ENCODE measurements around the gene CLK4. TPM values are rescaled to one million over a fixed set of nuclear protein-coding genes. Genes with fewer than 3 reads are reported as not detected.

The CLK4 gene
- total RNA-seq, 1 donor from 2014 or later: 31.9 TPM

DNA sequence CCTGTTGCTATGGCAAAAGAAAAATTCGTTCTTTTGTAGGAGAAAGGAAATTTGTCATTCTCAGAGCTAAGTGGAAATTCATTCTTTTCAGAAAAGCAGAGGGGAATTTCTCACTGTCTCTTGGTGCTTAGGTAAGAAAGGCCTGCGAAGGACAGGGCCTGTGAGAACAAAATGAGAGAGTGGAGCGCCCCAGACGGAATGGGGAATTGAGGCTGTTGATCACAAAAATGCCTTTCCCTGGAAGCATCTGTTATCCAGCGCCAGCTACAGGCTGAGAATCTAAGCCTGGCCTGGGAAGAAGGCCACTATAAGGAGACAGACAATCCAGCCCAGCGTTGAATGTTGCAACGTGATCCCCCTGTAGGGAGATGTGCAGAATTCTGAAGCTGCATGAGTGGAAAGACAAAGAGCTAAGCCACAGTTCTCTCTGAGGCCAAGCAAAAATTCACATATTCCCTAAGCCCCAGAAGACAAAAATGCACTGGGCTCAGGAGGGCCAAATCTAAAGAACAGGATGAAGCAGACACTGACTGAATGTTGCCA lies 44.8 kb upstream of the CLK4 start:
- H3K27me3 ChIP-seq: no peaks in the 10 kb centered on the region
- no peak overlapping the region for H3K27ac ChIP-seq
- intact Hi-C loops (cut with DNase I): no loop called here
- no peak for DNase-seq (ENCODE audit: extremely low spot score in 2 of 2)
- no peak overlapping the region for H3K4me3 ChIP-seq
- H3K36me3 ChIP-seq: no peaks in the 10 kb centered on the region
- TF ChIP-seq, protein P1, sequence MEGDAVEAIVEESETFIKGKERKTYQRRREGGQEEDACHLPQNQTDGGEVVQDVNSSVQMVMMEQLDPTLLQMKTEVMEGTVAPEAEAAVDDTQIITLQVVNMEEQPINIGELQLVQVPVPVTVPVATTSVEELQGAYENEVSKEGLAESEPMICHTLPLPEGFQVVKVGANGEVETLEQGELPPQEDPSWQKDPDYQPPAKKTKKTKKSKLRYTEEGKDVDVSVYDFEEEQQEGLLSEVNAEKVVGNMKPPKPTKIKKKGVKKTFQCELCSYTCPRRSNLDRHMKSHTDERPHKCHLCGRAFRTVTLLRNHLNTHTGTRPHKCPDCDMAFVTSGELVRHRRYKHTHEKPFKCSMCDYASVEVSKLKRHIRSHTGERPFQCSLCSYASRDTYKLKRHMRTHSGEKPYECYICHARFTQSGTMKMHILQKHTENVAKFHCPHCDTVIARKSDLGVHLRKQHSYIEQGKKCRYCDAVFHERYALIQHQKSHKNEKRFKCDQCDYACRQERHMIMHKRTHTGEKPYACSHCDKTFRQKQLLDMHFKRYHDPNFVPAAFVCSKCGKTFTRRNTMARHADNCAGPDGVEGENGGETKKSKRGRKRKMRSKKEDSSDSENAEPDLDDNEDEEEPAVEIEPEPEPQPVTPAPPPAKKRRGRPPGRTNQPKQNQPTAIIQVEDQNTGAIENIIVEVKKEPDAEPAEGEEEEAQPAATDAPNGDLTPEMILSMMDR (IDR thresholded peaks at IDR 0.05): no peak
- TF ChIP-seq POLR2AphosphoS5 (IDR thresholded peaks at IDR 0.05; ENCODE audit: insufficient read depth in 1 of 2, low read depth in 1 of 2) (no peak), POLR2A (IDR thresholded peaks at IDR 0.05) (no peak)
- H3K9me3 ChIP-seq: no peaks in the 10 kb centered on the region
- no peaks in the 10 kb centered on the region for H3K4me1 ChIP-seq

DNA sequence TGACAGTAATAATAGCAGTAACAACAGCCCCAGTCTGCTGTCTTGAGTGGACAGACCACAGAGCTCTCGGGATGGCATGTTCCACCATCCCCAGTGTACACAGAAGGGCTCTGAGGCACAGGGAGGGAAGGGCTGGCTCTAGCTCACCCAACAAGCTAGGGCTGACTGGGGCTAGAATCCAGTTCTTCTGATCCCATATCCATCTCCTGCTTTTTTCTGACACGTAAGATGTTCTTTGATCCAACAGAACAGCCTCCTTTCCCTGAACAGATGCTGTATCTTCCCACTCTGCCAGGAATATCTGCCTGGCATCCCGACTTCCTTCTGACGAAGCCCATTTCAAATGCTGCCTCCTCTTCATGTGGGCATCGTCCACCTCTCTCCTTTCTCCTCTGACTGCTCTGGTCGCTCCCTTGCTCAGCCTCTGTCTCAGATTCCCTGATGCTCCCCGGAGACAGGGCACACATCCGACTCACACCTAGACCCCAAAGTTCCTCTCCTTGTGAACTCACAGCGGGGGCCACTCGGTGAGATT lies 43.6 kb upstream of the CLK4 start:
- H3K36me3 ChIP-seq: no peaks in the 10 kb centered on the region
- H3K27me3 ChIP-seq: no peaks in the 10 kb centered on the region
- no peaks in the 10 kb centered on the region for H3K9me3 ChIP-seq
- no peak overlapping the region for H3K27ac ChIP-seq
- no peak for DNase-seq (ENCODE audit: extremely low spot score in 2 of 2)
- no peaks in the 10 kb centered on the region for H3K4me1 ChIP-seq
- intact Hi-C loops (cut with DNase I): no loop called here
- no peak overlapping the region for H3K4me3 ChIP-seq
- no peak for TF ChIP-seq POLR2AphosphoS5 (IDR thresholded peaks at IDR 0.05; ENCODE audit: insufficient read depth in 1 of 2, low read depth in 1 of 2)
- TF ChIP-seq, protein P1 (IDR thresholded peaks at IDR 0.05): no peak
- TF ChIP-seq POLR2A (IDR thresholded peaks at IDR 0.05): no peak

- Histone ChIP-seq H3K27ac (no peak overlapping the region), H3K27me3 (no peaks in the 10 kb centered on the region), H3K36me3 (no peaks in the 10 kb centered on the region), H3K4me1 (no peaks in the 10 kb centered on the region), H3K9me3 (no peaks in the 10 kb centered on the region), H3K4me3 (no peak overlapping the region)
- TF ChIP-seq, protein P1 (IDR thresholded peaks at IDR 0.05): no peak
- TF ChIP-seq POLR2A (IDR thresholded peaks at IDR 0.05): no peak
- TF ChIP-seq POLR2AphosphoS5 (IDR thresholded peaks at IDR 0.05; ENCODE audit: insufficient read depth in 1 of 2, low read depth in 1 of 2): no peak
- intact Hi-C loops (cut with DNase I): no loop called here
- no peak for DNase-seq (ENCODE audit: extremely low spot score in 2 of 2)
Measured at GRCh38 chr5:178668579-178668978, 41.7 kb upstream of the CLK4 start.

DNA sequence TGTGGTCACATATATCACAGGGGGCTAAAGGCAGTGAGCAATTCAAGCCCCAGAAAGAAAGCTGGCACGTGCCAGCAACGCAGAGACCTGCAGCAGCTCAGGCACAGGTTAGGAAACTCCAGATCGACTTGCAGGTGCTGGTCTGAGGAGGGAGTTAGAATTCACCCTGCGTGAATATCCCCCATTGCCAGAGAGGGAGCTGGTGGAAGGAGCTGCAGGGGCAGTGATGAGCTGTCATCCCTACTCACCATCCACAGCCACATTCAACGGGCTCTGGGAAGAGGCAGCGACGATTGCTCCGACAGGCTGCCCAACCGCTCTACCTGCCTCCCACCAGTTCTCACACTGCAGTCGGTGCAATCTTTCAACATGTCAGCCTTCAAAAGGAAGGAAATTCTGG lies 40.8 kb upstream of the CLK4 start:
- Histone ChIP-seq H3K4me1 (no peaks in the 10 kb centered on the region), H3K36me3 (no peaks in the 10 kb centered on the region), H3K27ac (no peak overlapping the region), H3K4me3 (no peak overlapping the region), H3K27me3 (no peaks in the 10 kb centered on the region), H3K9me3 (no peaks in the 10 kb centered on the region)
- TF ChIP-seq POLR2AphosphoS5 (IDR thresholded peaks at IDR 0.05; ENCODE audit: insufficient read depth in 1 of 2, low read depth in 1 of 2) (no peak), POLR2A (IDR thresholded peaks at IDR 0.05) (no peak)
- TF ChIP-seq, protein P1 (IDR thresholded peaks at IDR 0.05): no peak
- no peak for DNase-seq (ENCODE audit: extremely low spot score in 2 of 2)
- intact Hi-C loops (cut with DNase I): no loop called here

GRCh38 chr5:178667101-178667500 lies 40.3 kb upstream of the CLK4 start:
- intact Hi-C loops (cut with DNase I): no loop called here
- Histone ChIP-seq H3K36me3 (no peaks in the 10 kb centered on the region), H3K4me3 (no peak overlapping the region), H3K9me3 (no peaks in the 10 kb centered on the region), H3K27ac (no peak overlapping the region), H3K4me1 (no peaks in the 10 kb centered on the region), H3K27me3 (no peaks in the 10 kb centered on the region)
- DNase-seq (ENCODE audit: extremely low spot score in 2 of 2): no peak
- TF ChIP-seq POLR2AphosphoS5 (IDR thresholded peaks at IDR 0.05; ENCODE audit: insufficient read depth in 1 of 2, low read depth in 1 of 2): no peak
- TF ChIP-seq, protein P1 (IDR thresholded peaks at IDR 0.05): no peak
- TF ChIP-seq POLR2A (IDR thresholded peaks at IDR 0.05): no peak

Measured in vagina (tissue), 2 donors.